Measurements from ENCODE around the gene GALNTL6. TPM values are rescaled to one million over a fixed set of nuclear protein-coding genes. Genes with fewer than 3 reads are reported as not detected.

GALNTL6 gene
- total and polyA plus RNA-seq, 2 experiments from 2014 or later: 0.38 to 0.40 TPM

DNA sequence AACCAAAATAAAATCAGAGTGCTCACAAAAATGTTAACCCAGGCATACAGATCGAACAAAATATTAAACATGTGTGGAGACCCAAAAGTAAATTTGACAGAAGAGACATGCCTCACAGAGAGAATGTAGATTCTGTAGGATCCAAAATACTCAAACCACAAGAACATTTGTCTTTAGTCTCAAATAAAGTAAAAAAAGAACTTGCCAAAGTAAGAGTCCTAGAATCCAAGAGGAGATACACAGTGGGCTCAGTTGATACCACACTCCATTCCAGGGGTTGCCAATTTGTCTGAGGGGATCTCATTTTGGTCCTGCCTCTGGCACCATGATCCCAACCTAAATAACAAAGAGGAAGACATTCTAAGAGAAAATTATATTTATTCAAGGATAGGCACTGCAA is 316.4 kb downstream of the GALNTL6 start:
- no peak overlapping the region for H3K4me3 ChIP-seq
- 0 out of 2 replicates have a peak, but pooled peaks cover 3% of the 10 kb centered on the region for H3K9me2 ChIP-seq (ENCODE audit: insufficient read depth)
- H3K36me3 ChIP-seq (ENCODE audit: insufficient read depth): no peaks in the 10 kb centered on the region
- H3K27ac ChIP-seq (ENCODE audit: low read depth): no peak overlapping the region
- no peaks in the 10 kb centered on the region for H3K27me3 ChIP-seq (ENCODE audit: insufficient read depth)
- Mint-ChIP-seq H3K4me3 (no peak overlapping the region), H3K36me3 (ENCODE audit: low read depth) (no peaks in the 10 kb centered on the region), H3K9me3 (no peaks in the 10 kb centered on the region), H3K4me1 (no peaks in the 10 kb centered on the region), H3K27me3 (ENCODE audit: insufficient read depth, low read depth, poor library complexity) (no peaks in the 10 kb centered on the region), H3K27ac (no peak overlapping the region)
- no peak for DNase-seq (ENCODE audit: low spot score)
- peak overlapping the region; percentile 78 for H2AFZ ChIP-seq
- H4K20me1 ChIP-seq (replicated peaks; ENCODE audit: insufficient read depth): no peaks in the 10 kb centered on the region
- no peak for ATAC-seq
- TF ChIP-seq, protein P1, sequence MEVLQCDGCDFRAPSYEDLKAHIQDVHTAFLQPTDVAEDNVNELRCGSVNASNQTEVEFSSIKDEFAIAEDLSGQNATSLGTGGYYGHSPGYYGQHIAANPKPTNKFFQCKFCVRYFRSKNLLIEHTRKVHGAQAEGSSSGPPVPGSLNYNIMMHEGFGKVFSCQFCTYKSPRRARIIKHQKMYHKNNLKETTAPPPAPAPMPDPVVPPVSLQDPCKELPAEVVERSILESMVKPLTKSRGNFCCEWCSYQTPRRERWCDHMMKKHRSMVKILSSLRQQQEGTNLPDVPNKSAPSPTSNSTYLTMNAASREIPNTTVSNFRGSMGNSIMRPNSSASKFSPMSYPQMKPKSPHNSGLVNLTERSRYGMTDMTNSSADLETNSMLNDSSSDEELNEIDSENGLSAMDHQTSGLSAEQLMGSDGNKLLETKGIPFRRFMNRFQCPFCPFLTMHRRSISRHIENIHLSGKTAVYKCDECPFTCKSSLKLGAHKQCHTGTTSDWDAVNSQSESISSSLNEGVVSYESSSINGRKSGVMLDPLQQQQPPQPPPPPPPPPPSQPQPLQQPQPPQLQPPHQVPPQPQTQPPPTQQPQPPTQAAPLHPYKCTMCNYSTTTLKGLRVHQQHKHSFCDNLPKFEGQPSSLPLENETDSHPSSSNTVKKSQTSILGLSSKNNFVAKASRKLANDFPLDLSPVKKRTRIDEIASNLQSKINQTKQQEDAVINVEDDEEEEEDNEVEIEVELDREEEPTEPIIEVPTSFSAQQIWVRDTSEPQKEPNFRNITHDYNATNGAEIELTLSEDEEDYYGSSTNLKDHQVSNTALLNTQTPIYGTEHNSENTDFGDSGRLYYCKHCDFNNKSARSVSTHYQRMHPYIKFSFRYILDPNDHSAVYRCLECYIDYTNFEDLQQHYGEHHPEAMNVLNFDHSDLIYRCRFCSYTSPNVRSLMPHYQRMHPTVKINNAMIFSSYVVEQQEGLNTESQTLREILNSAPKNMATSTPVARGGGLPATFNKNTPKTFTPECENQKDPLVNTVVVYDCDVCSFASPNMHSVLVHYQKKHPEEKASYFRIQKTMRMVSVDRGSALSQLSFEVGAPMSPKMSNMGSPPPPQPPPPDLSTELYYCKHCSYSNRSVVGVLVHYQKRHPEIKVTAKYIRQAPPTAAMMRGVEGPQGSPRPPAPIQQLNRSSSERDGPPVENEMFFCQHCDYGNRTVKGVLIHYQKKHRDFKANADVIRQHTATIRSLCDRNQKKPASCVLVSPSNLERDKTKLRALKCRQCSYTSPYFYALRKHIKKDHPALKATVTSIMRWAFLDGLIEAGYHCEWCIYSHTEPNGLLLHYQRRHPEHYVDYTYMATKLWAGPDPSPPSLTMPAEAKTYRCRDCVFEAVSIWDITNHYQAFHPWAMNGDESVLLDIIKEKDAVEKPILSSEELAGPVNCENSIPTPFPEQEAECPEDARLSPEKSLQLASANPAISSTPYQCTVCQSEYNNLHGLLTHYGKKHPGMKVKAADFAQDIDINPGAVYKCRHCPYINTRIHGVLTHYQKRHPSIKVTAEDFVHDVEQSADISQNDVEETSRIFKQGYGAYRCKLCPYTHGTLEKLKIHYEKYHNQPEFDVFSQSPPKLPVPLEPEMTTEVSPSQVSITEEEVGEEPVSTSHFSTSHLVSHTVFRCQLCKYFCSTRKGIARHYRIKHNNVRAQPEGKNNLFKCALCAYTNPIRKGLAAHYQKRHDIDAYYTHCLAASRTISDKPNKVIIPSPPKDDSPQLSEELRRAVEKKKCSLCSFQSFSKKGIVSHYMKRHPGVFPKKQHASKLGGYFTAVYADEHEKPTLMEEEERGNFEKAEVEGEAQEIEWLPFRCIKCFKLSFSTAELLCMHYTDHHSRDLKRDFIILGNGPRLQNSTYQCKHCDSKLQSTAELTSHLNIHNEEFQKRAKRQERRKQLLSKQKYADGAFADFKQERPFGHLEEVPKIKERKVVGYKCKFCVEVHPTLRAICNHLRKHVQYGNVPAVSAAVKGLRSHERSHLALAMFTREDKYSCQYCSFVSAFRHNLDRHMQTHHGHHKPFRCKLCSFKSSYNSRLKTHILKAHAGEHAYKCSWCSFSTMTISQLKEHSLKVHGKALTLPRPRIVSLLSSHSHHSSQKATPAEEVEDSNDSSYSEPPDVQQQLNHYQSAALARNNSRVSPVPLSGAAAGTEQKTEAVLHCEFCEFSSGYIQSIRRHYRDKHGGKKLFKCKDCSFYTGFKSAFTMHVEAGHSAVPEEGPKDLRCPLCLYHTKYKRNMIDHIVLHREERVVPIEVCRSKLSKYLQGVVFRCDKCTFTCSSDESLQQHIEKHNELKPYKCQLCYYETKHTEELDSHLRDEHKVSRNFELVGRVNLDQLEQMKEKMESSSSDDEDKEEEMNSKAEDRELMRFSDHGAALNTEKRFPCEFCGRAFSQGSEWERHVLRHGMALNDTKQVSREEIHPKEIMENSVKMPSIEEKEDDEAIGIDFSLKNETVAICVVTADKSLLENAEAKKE (CRISPR knock-in tag; IDR thresholded peaks at IDR 0.05): no peak
- no peak for TF ChIP-seq POLR2AphosphoS5 (IDR thresholded peaks at IDR 0.05; ENCODE audit: low read depth)
- no peak for TF ChIP-seq NANOG (IDR thresholded peaks at IDR 0.05; ENCODE audit: borderline replicate concordance)
- no peak for TF ChIP-seq ZNF331 (CRISPR knock-in tag; IDR thresholded peaks at IDR 0.05; ENCODE audit: low read depth)
- no peak for TF ChIP-seq ZNF114 (CRISPR knock-in tag; IDR thresholded peaks at IDR 0.05)
- TF ChIP-seq, protein P2, sequence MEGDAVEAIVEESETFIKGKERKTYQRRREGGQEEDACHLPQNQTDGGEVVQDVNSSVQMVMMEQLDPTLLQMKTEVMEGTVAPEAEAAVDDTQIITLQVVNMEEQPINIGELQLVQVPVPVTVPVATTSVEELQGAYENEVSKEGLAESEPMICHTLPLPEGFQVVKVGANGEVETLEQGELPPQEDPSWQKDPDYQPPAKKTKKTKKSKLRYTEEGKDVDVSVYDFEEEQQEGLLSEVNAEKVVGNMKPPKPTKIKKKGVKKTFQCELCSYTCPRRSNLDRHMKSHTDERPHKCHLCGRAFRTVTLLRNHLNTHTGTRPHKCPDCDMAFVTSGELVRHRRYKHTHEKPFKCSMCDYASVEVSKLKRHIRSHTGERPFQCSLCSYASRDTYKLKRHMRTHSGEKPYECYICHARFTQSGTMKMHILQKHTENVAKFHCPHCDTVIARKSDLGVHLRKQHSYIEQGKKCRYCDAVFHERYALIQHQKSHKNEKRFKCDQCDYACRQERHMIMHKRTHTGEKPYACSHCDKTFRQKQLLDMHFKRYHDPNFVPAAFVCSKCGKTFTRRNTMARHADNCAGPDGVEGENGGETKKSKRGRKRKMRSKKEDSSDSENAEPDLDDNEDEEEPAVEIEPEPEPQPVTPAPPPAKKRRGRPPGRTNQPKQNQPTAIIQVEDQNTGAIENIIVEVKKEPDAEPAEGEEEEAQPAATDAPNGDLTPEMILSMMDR (conservative IDR thresholded peaks at IDR 0.05; ENCODE audit: low read depth in 2 of 2): no peak
- no peak for TF ChIP-seq CREB1 (CRISPR knock-in tag; IDR thresholded peaks at IDR 0.05; ENCODE audit: low read depth)
- TF ChIP-seq STAT1 (IDR thresholded peaks at IDR 0.05; ENCODE audit: unreplicated experiment): no peak
- TF ChIP-seq JUNB (IDR thresholded peaks at IDR 0.05; ENCODE audit: unreplicated experiment): no peak
- TF ChIP-seq, protein P3, sequence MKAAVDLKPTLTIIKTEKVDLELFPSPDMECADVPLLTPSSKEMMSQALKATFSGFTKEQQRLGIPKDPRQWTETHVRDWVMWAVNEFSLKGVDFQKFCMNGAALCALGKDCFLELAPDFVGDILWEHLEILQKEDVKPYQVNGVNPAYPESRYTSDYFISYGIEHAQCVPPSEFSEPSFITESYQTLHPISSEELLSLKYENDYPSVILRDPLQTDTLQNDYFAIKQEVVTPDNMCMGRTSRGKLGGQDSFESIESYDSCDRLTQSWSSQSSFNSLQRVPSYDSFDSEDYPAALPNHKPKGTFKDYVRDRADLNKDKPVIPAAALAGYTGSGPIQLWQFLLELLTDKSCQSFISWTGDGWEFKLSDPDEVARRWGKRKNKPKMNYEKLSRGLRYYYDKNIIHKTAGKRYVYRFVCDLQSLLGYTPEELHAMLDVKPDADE (IDR thresholded peaks at IDR 0.05): no peak
- no peak for TF ChIP-seq EZH2phosphoT487 (IDR thresholded peaks at IDR 0.05; ENCODE audit: unreplicated experiment)
- H3F3A ChIP-seq (replicated peaks; ENCODE audit: low read depth): no peaks in the 10 kb centered on the region
- H3K79me2 ChIP-seq (replicated peaks; ENCODE audit: insufficient read depth): no peaks in the 10 kb centered on the region
- H3K4me1 ChIP-seq (ENCODE audit: insufficient read depth): no peaks in the 10 kb centered on the region
- no peak overlapping the region for H3K4me2 ChIP-seq
